ENCODE data around the gene RAD51B. TPM values are rescaled to one million over a fixed set of nuclear protein-coding genes. Genes with fewer than 3 reads are reported as not detected.

RAD51B gene
- total RNA-seq, 1 donor from 2014 or later = 26.1 TPM

DNA sequence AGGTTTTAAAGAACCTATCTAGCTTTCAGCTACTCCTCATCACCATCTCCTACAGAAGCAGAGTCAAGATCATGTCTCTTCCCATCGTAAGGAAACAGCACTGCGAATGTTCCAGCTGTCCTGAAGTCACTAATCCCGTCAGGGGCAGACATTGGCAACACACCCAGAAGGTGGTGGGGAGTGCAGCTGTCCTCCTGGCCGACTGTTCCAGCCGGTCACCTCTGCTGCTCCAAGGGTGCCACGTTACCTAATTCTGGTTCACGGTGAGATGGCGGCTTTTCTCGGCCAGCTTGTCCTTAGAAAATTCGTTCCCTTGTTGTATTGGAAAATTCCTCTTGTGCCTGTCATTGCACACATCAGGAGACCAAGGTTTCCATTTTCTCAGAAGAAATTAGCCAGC lies 777.1 kb downstream of the RAD51B start:
- H3K4me1 Mint-ChIP-seq (ENCODE audit: low read depth) = peaks cover 8% of the 10 kb centered on the region
- intact Hi-C loops (cut with micrococcal nuclease) = no loop called here
- H3K27ac Mint-ChIP-seq = no peak overlapping the region
- no peak for DNase-seq (ENCODE audit: low spot score)
- H3K36me3 Mint-ChIP-seq (ENCODE audit: low read depth) = no peaks in the 10 kb centered on the region
- no peaks in the 10 kb centered on the region for H3K27me3 Mint-ChIP-seq (ENCODE audit: insufficient read depth)
- no peaks in the 10 kb centered on the region for H3K9me3 Mint-ChIP-seq
- no peak overlapping the region for H3K4me3 Mint-ChIP-seq

DNA sequence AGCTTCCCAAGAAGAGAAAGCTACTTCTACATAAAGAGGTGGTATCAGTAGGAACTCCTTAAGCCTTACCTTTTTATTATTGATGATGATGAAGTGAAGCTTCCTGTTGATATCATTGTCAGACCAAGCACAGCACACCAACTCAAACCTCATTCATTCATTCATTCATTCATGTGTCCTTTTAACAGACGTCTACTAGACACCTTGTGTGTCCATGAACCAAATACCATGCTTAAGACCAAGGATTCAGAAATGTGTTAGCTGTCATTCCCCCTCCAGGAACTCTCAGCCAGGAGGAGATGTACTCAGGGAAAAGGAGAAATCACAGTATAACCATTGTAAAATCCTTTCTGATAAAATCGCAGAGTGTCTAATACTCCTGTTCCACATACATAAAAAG lies 778.5 kb downstream of the RAD51B start:
- no peaks in the 10 kb centered on the region for H3K9me3 Mint-ChIP-seq
- no peaks in the 10 kb centered on the region for H3K36me3 Mint-ChIP-seq (ENCODE audit: low read depth)
- H3K4me3 Mint-ChIP-seq = no peak overlapping the region
- no peak overlapping the region for H3K27ac Mint-ChIP-seq
- H3K27me3 Mint-ChIP-seq (ENCODE audit: insufficient read depth) = no peaks in the 10 kb centered on the region
- no peak for DNase-seq (ENCODE audit: low spot score)
- intact Hi-C loops (cut with micrococcal nuclease) = no loop called here
- H3K4me1 Mint-ChIP-seq (ENCODE audit: low read depth) = peaks cover 8% of the 10 kb centered on the region

DNA sequence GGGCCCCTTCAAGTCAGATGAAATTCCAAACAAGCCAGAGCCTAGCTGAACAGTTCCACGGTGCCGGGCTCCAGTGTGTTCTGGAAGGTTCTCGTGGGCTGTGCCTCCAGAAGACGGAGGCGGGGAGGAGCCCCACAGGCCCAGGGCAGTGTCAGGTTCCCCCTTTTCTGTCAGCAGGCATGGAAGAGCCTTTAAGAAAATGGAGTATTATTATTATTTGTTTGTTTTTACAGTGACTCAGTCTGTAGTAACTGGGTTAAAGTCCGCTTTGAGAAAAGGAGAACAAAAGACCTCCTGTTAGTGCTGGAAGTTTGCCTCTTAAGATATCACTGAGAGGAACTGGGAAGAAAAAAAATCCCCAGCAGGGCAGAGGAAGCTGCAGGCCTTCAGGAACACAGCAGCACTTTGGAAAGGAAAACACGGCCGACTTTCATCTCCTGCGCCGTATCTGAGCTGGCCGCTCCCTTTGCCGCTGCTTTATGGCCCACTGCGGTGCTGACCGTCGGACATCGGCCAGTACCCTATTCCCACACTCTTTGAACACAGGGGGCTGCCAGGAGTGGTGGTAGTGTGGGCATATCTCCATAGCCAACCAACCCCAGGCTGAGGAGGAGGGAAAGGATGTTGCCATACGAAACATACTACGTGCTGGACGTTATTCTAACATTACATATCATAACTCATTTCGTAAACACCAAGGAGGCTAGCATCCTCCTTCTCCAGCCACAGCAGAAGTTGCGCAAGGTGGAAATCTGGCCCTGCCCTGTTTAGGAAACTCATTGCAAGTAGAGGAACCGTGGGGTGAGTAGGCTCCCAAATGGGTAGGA lies 779.3 kb downstream of the RAD51B start:
- Mint-ChIP-seq H3K27ac (no peak overlapping the region), H3K9me3 (no peaks in the 10 kb centered on the region), H3K36me3 (ENCODE audit: low read depth) (no peaks in the 10 kb centered on the region), H3K4me1 (ENCODE audit: low read depth) (peaks cover 7% of the 10 kb centered on the region), H3K4me3 (no peak overlapping the region), H3K27me3 (ENCODE audit: insufficient read depth) (no peaks in the 10 kb centered on the region)
- intact Hi-C loops (cut with micrococcal nuclease) = no loop called here
- no peak for DNase-seq (ENCODE audit: low spot score)

DNA sequence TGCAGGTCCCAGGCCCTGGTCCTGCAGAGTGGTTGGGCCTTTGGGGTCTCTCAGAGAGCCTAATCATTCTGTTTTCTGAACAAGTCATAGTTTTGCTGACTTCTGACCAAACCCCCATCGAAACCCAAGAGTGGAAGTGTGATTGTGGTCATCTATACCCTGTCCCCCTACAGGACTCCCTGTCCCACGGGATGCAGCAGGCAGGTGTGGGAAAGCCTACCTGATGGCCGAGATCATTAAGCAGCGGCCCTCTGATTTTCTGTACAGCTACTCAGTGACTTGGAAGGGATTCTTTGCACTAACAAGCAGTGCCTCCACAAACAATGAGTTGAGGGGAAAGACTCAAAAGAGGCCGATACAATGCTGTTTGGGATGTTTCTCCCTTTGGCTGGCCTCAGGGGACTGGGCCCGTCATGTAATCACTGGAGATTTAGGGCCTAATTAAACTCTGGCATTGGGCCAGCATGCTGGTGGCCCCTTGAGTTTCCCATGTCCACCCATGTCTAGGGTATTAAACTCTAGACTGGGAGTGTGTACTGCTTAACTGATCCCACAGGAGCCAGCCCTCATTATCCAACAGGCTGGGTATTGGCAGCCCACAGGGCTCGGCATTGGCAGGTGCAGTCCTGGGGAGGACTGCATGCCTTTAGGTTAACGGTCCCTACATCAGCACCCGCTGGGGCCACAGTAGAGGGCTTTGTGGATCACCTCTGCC lies 780.5 kb downstream of the RAD51B start:
- Mint-ChIP-seq H3K36me3 (ENCODE audit: low read depth) (no peaks in the 10 kb centered on the region), H3K4me1 (ENCODE audit: low read depth) (no peaks in the 10 kb centered on the region), H3K4me3 (no peak overlapping the region), H3K27me3 (ENCODE audit: insufficient read depth) (no peaks in the 10 kb centered on the region), H3K9me3 (peaks cover 1% of the 10 kb centered on the region), H3K27ac (no peak overlapping the region)
- DNase-seq (ENCODE audit: low spot score) = no peak
- intact Hi-C loops (cut with micrococcal nuclease) = no loop called here

DNA sequence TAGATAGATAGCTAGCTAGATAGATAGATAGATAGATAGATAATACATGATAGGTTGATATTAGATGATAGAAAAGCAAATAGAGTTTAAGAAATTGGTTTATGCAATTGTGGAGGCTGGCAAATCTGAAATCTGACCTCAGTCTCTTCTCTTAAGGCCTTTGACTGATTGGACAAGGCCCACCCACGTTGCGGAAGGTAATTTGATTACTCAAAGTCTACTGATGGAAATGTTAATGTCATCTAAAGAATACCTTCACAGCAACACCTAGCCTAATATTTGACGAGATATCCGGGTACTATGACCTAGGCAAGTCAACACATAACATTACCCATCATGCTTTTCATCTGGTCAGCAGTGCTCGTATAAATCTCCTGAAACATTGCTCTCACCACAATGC lies 782.9 kb downstream of the RAD51B start:
- intact Hi-C loops (cut with micrococcal nuclease) = no loop called here
- H3K4me1 Mint-ChIP-seq (ENCODE audit: low read depth) = peaks cover 6% of the 10 kb centered on the region

DNA sequence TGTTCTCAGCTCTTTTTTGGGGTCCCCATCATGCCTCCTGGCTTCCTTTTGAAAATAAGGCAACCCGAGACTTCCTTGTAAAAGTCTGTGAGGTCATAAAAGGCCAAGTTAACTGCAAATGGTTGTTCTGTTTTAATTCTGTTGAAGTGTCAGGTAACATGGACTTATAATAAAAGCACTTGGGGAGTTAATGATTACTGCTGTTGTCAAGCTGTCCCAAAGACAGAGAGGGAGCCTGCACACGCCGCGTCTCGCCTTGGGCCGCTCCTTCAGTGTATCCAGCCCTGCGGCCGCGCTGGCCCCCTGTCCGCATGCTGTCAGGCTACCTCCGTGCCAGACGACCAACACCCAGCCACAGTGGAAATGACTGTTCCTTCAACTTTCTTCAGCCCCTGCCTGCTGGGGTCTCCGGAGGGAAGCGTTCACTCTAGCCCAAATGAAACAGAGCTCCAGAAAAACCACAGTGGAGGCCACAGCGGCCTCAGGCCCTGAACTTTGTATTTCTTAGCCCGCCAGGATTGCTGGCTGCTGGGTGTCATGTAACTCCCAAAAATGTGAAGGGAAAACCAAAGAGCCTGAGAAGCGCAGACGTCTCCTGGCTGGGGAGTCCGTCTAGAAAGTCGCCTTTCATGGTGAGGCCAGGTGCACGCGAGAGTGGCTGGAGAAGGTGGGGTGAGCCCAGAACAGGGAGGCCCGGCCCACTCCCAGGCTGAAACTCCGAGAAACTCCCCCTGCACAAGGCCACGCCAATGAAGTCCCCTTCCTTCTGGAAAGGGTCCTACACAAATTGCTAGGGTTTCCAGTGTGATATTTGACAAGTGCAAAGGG lies 784.2 kb downstream of the RAD51B start:
- intact Hi-C loops (cut with micrococcal nuclease) = no loop called here
- Mint-ChIP-seq H3K27me3 (ENCODE audit: insufficient read depth) (no peaks in the 10 kb centered on the region), H3K36me3 (ENCODE audit: low read depth) (no peaks in the 10 kb centered on the region), H3K9me3 (peaks cover 8% of the 10 kb centered on the region), H3K4me3 (no peak overlapping the region), H3K27ac (no peak overlapping the region), H3K4me1 (ENCODE audit: low read depth) (peaks cover 9% of the 10 kb centered on the region)
- no peak for DNase-seq (ENCODE audit: low spot score)

More for the DNA sequence above, 782.9 kb downstream of the RAD51B start:
- Mint-ChIP-seq H3K27me3 (ENCODE audit: insufficient read depth) (no peaks in the 10 kb centered on the region), H3K36me3 (ENCODE audit: low read depth) (no peaks in the 10 kb centered on the region), H3K4me3 (no peak overlapping the region), H3K9me3 (peaks cover 8% of the 10 kb centered on the region), H3K27ac (no peak overlapping the region)
- no peak for DNase-seq (ENCODE audit: low spot score)

DNA sequence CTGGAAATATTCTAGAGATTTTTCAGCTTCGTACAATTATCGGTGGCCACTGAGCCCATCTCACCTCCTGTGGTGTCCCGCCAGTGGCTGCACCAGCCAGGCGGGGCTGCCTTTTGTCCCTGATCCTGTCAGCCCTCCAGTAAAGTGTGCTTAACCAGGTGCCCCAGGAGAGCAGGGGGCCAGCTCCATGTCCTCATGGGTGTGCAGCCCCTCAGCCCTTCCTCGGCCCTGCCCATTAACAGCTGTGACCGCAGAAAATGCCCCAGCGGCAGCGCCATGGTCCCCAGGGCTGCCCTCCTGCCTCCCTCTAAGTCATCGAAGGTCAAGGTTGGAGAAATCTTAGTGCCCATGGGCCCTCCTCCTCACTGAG lies 784.8 kb downstream of the RAD51B start:
- intact Hi-C loops (cut with micrococcal nuclease) = no loop called here

DNA sequence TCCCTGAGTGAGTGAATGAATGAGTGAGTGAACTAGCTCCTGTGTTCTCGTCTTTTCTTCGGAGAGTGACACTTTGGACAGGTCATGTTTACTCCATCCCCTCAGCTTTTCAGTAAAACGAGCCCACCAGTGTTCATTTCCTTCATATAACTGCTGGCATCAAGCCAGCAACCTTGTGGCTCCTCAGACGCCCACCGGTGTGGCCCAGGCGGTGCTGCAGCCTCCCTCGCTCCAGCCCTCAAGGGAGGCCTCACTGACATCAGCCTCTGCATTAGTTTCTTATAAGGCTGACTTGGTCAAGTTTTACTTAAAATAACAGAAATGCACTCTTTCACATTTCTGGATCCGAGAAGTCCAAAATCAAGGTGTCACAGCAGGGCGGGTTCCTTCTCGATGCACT lies 785.2 kb downstream of the RAD51B start:
- no peak for DNase-seq (ENCODE audit: low spot score)
- Mint-ChIP-seq H3K9me3 (peaks cover 8% of the 10 kb centered on the region), H3K36me3 (ENCODE audit: low read depth) (no peaks in the 10 kb centered on the region), H3K4me1 (ENCODE audit: low read depth) (peaks cover 9% of the 10 kb centered on the region), H3K27me3 (ENCODE audit: insufficient read depth) (no peaks in the 10 kb centered on the region), H3K27ac (no peak overlapping the region), H3K4me3 (no peak overlapping the region)
- intact Hi-C loops (cut with micrococcal nuclease) = no loop called here

More for the DNA sequence above, 784.8 kb downstream of the RAD51B start:
- H3K36me3 Mint-ChIP-seq (ENCODE audit: low read depth) = no peaks in the 10 kb centered on the region
- H3K9me3 Mint-ChIP-seq = peaks cover 8% of the 10 kb centered on the region
- H3K27me3 Mint-ChIP-seq (ENCODE audit: insufficient read depth) = no peaks in the 10 kb centered on the region
- no peak overlapping the region for H3K27ac Mint-ChIP-seq
- no peak overlapping the region for H3K4me3 Mint-ChIP-seq
- DNase-seq (ENCODE audit: low spot score) = no peak
- peaks cover 9% of the 10 kb centered on the region for H3K4me1 Mint-ChIP-seq (ENCODE audit: low read depth)

DNA sequence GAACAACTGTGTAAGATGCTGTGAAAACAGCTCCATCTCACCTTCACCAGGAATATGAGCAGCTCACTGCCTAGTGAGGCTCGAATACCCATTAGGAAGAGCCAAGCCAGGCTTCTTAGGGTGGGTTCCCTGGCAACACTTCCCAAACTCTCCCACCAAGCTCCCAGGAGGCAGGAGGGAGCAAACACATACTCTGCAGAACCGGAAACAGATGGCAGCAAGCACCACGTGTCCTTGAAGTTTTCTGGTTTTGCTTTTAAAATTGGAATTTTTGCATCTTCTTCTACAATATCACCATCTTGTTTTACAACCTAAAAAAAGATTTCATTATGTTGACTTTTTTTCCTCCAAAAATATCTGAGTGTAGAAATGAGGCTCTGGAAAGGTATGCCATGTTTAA lies 786.6 kb downstream of the RAD51B start:
- no peak overlapping the region for H3K4me3 Mint-ChIP-seq
- peaks cover 9% of the 10 kb centered on the region for H3K4me1 Mint-ChIP-seq (ENCODE audit: low read depth)
- H3K36me3 Mint-ChIP-seq (ENCODE audit: low read depth) = no peaks in the 10 kb centered on the region
- peaks cover 8% of the 10 kb centered on the region for H3K9me3 Mint-ChIP-seq
- no peak for DNase-seq (ENCODE audit: low spot score)
- H3K27ac Mint-ChIP-seq = no peak overlapping the region
- intact Hi-C loops (cut with micrococcal nuclease) = no loop called here
- no peaks in the 10 kb centered on the region for H3K27me3 Mint-ChIP-seq (ENCODE audit: insufficient read depth)

DNA sequence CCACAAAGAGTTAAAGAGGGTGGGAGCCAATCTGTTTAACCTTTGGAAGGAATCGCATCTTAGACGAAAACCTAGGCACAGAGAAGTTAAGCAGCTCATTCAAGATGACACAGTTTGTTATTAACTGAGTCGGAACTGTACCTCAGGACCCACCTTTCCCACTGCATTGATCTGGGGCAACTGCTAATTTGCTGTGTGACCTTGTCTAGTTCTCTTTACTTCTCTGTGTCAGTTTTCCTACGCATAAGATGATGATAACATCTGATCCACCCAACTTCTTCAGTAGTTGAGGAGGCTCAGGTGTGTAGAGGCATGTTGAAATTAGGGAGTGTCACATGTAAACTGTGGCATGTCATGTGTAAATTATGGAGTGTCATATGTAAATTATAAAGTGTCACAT lies 787.1 kb downstream of the RAD51B start:
- Mint-ChIP-seq H3K27me3 (ENCODE audit: insufficient read depth) (no peaks in the 10 kb centered on the region), H3K4me1 (ENCODE audit: low read depth) (peaks cover 9% of the 10 kb centered on the region), H3K36me3 (ENCODE audit: low read depth) (no peaks in the 10 kb centered on the region), H3K27ac (no peak overlapping the region), H3K4me3 (no peak overlapping the region), H3K9me3 (peaks cover 8% of the 10 kb centered on the region)
- intact Hi-C loops (cut with micrococcal nuclease) = no loop called here
- DNase-seq (ENCODE audit: low spot score) = no peak

DNA sequence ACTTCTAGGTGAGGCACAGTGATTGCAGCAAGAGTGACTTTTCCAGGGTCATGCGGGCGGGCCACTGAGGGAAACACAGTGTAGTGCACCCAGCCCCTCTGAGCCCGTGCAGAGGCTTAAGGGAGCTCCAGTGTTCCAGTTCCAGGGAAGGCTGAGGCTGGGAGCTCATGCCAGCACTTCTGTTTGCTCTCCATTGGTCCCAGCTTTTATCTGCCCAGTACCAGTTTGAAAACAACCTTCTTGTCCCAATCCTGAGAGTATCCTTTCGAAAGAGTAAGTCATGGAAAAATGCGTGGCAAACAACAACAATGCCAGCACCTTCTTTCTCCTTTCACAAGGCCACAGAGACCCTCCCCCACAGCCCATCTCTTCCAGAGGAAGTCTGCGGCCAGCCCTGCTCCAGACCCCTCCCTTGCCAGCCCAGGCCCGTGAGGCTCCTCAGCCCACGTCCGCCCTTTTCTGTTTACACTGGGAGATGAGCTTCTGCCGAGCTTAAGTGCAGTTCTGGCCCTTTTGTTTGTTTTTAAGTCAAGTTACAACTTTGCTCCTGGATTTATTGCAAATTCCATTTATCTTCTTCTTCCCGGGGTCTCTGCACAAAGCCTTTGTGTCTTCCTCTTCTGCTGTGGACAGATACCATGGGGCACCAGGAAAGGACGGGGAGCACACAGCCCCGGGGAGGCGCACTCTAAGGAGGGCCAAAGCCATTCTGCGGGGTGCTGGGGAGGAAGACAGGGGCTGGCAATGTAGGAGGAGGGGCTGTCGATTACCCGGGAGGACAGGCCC lies 787.7 kb downstream of the RAD51B start:
- H3K4me3 Mint-ChIP-seq = no peak overlapping the region
- peaks cover 8% of the 10 kb centered on the region for H3K9me3 Mint-ChIP-seq
- no peaks in the 10 kb centered on the region for H3K27me3 Mint-ChIP-seq (ENCODE audit: insufficient read depth)
- DNase-seq (ENCODE audit: low spot score) = no peak
- H3K4me1 Mint-ChIP-seq (ENCODE audit: low read depth) = peaks cover 9% of the 10 kb centered on the region
- H3K36me3 Mint-ChIP-seq (ENCODE audit: low read depth) = no peaks in the 10 kb centered on the region
- no peak overlapping the region for H3K27ac Mint-ChIP-seq
- intact Hi-C loops (cut with micrococcal nuclease) = no loop called here

DNA sequence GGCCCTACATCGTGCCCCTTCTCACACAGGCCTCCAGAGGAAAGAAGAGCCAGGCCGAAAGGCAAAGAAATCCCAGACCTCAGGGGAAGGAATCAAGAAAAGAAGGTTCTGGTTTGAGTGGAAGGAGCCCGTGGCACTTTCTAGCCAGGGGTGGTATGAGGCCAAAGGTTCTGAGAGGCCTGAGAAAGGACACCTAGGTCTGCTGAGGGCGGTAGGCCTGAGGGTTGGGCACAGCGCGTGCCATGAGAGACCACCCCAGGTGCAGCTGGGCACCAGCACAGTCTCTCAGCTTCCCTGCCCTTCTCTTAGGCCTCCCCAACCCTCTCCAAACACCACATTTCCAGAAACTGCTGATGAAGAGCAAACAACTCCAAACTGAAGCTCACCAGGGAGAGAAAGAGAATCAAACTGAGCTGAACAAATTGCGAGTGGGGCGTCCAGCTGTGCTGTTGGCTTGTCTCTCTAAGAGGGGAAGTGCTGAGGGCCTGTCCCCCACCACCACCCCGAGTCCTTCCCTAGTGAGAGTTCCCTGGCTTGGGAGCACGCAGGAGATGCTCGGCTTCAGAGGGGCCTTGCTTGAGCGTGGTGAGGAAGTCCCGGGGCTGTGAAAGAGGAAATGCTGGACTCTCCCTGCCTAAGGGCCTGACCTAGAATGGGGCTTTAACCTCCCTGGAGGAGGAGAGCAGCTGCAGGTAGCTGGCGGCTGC lies 788.4 kb downstream of the RAD51B start:
- H3K36me3 Mint-ChIP-seq (ENCODE audit: low read depth) = no peaks in the 10 kb centered on the region
- DNase-seq (ENCODE audit: low spot score) = no peak
- H3K9me3 Mint-ChIP-seq = peaks cover 12% of the 10 kb centered on the region
- H3K4me3 Mint-ChIP-seq = no peak overlapping the region
- peaks cover 9% of the 10 kb centered on the region for H3K4me1 Mint-ChIP-seq (ENCODE audit: low read depth)
- intact Hi-C loops (cut with micrococcal nuclease) = no loop called here
- no peaks in the 10 kb centered on the region for H3K27me3 Mint-ChIP-seq (ENCODE audit: insufficient read depth)
- H3K27ac Mint-ChIP-seq = no peak overlapping the region
